T-helper 17 cell (primary cell): ENCODE data around the gene DNAJC5G. TPM values are rescaled to one million over a fixed set of nuclear protein-coding genes. Genes with fewer than 3 reads are reported as not detected.

ENCODE experiments used
- ATAC-seq: fragments of 150-1000 bp; cut with Tn5 transposase; 2 replicates; pipeline ENCODE4 v1.10.0; 2021; ENCODE audit warnings: mild to moderate bottlenecking, moderate library complexity
- DNase-seq, 3 donors: peaks; one replicate each; pipeline versions ENCODE4 v3.0.0 to v3.0.0-alpha.2; 2020 to 2021
- H3K9me3 ChIP-seq: one replicate; pipeline ENCODE4 v1.7.0; 2013; ENCODE audit warnings: low read length, mild to moderate bottlenecking; ENCODE audit not compliant: control insufficient read depth, poor library complexity, severe bottlenecking
- H3K27ac Mint-ChIP-seq: one replicate; pipeline ENCODE4 v1.8.0; 2022; ENCODE audit warnings: mild to moderate bottlenecking, moderate library complexity, mixed read lengths
- H3K27me3 Mint-ChIP-seq: one replicate; pipeline ENCODE4 v1.8.0; 2022; ENCODE audit warnings: mixed read lengths
- H3K36me3 Mint-ChIP-seq: one replicate; pipeline ENCODE4 v1.8.0; 2022; ENCODE audit warnings: low read depth, mixed read lengths
- H3K4me1 Mint-ChIP-seq: one replicate; pipeline ENCODE4 v1.8.0; 2022; ENCODE audit warnings: mild to moderate bottlenecking, mixed read lengths
- H3K4me3 Mint-ChIP-seq: one replicate; pipeline ENCODE4 v1.8.0; 2022; ENCODE audit warnings: mild to moderate bottlenecking, moderate library complexity, mixed read lengths
- total RNA-seq, 4 donors: library from RNA in 2 of 4; stranded (reverse) in 2 of 4; gene quantifications; one replicate each; pipeline ENCODE4 v1.2.3 and lab custom pipeline; 2022 to 2026

Gene DNAJC5G
- total RNA-seq, 2 donors from 2014 or later = not detected

GRCh38 chr2:27243391-27244130 lies 31.7 kb upstream of the DNAJC5G start:
- H3K27ac Mint-ChIP-seq = peak overlapping the region; percentile 41
- no peaks in the 10 kb centered on the region for H3K36me3 Mint-ChIP-seq
- H3K27me3 Mint-ChIP-seq = peaks cover 8% of the 10 kb centered on the region
- no peak for DNase-seq
- no peaks in the 10 kb centered on the region for H3K9me3 ChIP-seq
- ATAC-seq = no peak
- H3K4me1 Mint-ChIP-seq = peaks cover under 1% of the 10 kb centered on the region
- H3K4me3 Mint-ChIP-seq = no peak overlapping the region

DNA sequence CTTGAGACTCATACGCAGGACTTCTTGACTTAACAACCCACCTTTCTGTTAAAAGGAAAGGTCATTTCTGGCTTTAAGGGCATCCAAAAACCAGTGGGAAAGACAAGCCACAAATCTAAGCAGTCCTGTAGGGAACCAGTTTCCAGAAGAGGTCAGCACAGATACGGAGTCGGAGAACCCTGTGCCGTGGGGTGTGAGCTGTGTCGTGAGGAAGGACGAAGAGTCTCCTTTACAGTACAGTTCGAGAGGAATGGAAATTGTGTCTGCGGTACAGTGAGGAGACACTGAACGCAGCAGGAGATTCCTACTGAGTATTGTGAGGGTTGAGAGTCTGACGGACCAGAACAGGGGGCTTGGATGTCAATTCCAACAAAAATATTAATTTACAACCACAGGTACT lies 30.1 kb upstream of the DNAJC5G start:
- DNase-seq (no peak), ATAC-seq (no peak)
- H3K4me1 Mint-ChIP-seq = no peaks in the 10 kb centered on the region
- peaks cover 13% of the 10 kb centered on the region for H3K27me3 Mint-ChIP-seq
- H3K36me3 Mint-ChIP-seq = no peaks in the 10 kb centered on the region
- H3K27ac Mint-ChIP-seq = no peak overlapping the region
- no peak overlapping the region for H3K4me3 Mint-ChIP-seq
- no peaks in the 10 kb centered on the region for H3K9me3 ChIP-seq

GRCh38 chr2:27245626-27246025 lies 29.6 kb upstream of the DNAJC5G start:
- H3K4me3 Mint-ChIP-seq = no peak overlapping the region
- peaks cover 13% of the 10 kb centered on the region for H3K27me3 Mint-ChIP-seq
- H3K27ac Mint-ChIP-seq = no peak overlapping the region
- no peaks in the 10 kb centered on the region for H3K36me3 Mint-ChIP-seq
- H3K9me3 ChIP-seq = no peaks in the 10 kb centered on the region
- DNase-seq (no peak), ATAC-seq (no peak)
- no peaks in the 10 kb centered on the region for H3K4me1 Mint-ChIP-seq

GRCh38 chr2:27247893-27248292 lies 27.3 kb upstream of the DNAJC5G start:
- no peak for DNase-seq
- Mint-ChIP-seq H3K4me3 (no peak overlapping the region), H3K4me1 (peaks cover 3% of the 10 kb centered on the region), H3K27me3 (peaks cover 27% of the 10 kb centered on the region), H3K36me3 (peaks cover 2% of the 10 kb centered on the region), H3K27ac (peak overlapping the region; percentile 24)
- no peak for ATAC-seq
- no peaks in the 10 kb centered on the region for H3K9me3 ChIP-seq

- peaks cover 3% of the 10 kb centered on the region for H3K4me1 Mint-ChIP-seq
- H3K36me3 Mint-ChIP-seq = peaks cover 2% of the 10 kb centered on the region
- no peak overlapping the region for H3K27ac Mint-ChIP-seq
- ATAC-seq (no peak), DNase-seq (no peak)
- no peaks in the 10 kb centered on the region for H3K9me3 ChIP-seq
- H3K27me3 Mint-ChIP-seq = peaks cover 29% of the 10 kb centered on the region
- no peak overlapping the region for H3K4me3 Mint-ChIP-seq
Measured at GRCh38 chr2:27249159-27249890, 25.9 kb upstream of the DNAJC5G start.

DNA sequence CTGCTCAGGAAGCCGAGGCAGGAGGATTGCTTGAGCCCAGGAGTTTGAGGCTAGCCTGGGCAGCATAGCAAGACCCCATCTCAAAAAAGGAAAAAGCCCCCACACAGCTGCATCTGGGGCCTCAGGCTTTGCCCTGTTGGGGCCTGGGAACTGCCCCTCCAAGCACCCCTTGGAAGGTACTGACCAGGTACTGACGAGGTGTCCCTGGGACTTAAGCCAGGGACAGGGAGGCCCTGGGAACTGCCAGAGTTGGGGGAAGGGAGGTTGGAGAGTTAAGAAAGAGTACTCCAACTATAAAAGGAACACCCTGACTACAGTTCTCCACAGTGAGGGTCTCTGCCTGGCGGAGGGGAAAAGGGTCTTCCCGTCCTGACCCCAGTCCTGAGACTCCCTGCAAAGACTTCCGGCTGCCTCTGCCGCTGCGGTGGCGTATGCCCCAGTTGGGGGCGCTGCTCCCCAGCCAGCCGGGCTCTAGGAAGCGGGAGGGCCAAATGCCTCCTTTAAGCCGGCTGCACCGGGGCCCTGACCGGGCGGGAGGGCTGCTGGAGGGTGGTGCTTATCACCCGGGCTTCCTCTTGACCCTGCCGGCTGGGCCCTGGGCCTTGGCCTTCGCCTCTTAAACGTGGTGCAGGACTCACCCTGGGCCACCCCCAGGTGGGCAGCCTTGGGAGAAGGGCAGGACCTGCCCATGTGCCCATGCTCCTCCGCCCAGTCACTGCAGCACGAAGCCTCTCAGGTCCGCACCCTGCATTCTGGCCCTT lies 25.2 kb upstream of the DNAJC5G start:
- Mint-ChIP-seq H3K27ac (no peak overlapping the region), H3K27me3 (peaks cover 36% of the 10 kb centered on the region), H3K36me3 (peaks cover 2% of the 10 kb centered on the region), H3K4me1 (peaks cover 3% of the 10 kb centered on the region), H3K4me3 (no peak overlapping the region)
- ATAC-seq (peak; percentile 73), DNase-seq (peak in 1 of 3 donors; percentile 33)
- no peaks in the 10 kb centered on the region for H3K9me3 ChIP-seq

GRCh38 chr2:27250652-27251379 lies 24.4 kb upstream of the DNAJC5G start:
- Mint-ChIP-seq H3K36me3 (peaks cover 2% of the 10 kb centered on the region), H3K4me1 (peaks cover 4% of the 10 kb centered on the region), H3K27me3 (peaks cover 44% of the 10 kb centered on the region), H3K4me3 (no peak overlapping the region), H3K27ac (no peak overlapping the region)
- H3K9me3 ChIP-seq = no peaks in the 10 kb centered on the region
- ATAC-seq (no peak), DNase-seq (no peak)

- Mint-ChIP-seq H3K4me1 (peaks cover 4% of the 10 kb centered on the region), H3K4me3 (no peak overlapping the region), H3K27ac (no peak overlapping the region), H3K27me3 (peaks cover 53% of the 10 kb centered on the region), H3K36me3 (peaks cover 2% of the 10 kb centered on the region)
- no peak for ATAC-seq
- no peak for DNase-seq
- no peaks in the 10 kb centered on the region for H3K9me3 ChIP-seq
Measured at GRCh38 chr2:27251766-27252165, 23.5 kb upstream of the DNAJC5G start.

- H3K27me3 Mint-ChIP-seq = peaks cover 70% of the 10 kb centered on the region
Measured at GRCh38 chr2:27255187-27255586, 20.0 kb upstream of the DNAJC5G start.

GRCh38 chr2:27255660-27256059 lies 19.6 kb upstream of the DNAJC5G start:
- DNase-seq = no peak
- no peak for ATAC-seq
- H3K4me1 Mint-ChIP-seq = peaks cover 5% of the 10 kb centered on the region
- no peak overlapping the region for H3K4me3 Mint-ChIP-seq
- H3K9me3 ChIP-seq = no peaks in the 10 kb centered on the region
- H3K27ac Mint-ChIP-seq = no peak overlapping the region
- H3K27me3 Mint-ChIP-seq = peaks cover 74% of the 10 kb centered on the region
- H3K36me3 Mint-ChIP-seq = peaks cover 11% of the 10 kb centered on the region

More at GRCh38 chr2:27255187-27255586, 20.0 kb upstream of the DNAJC5G start:
- H3K27ac Mint-ChIP-seq = no peak overlapping the region
- H3K4me3 Mint-ChIP-seq = no peak overlapping the region
- H3K4me1 Mint-ChIP-seq = peaks cover 4% of the 10 kb centered on the region
- H3K9me3 ChIP-seq = no peaks in the 10 kb centered on the region
- DNase-seq (no peak), ATAC-seq (no peak)
- H3K36me3 Mint-ChIP-seq = peaks cover 10% of the 10 kb centered on the region

- no peak overlapping the region for H3K4me3 Mint-ChIP-seq
- no peaks in the 10 kb centered on the region for H3K9me3 ChIP-seq
- peaks cover 18% of the 10 kb centered on the region for H3K36me3 Mint-ChIP-seq
- DNase-seq (no peak), ATAC-seq (no peak)
- peaks cover 75% of the 10 kb centered on the region for H3K27me3 Mint-ChIP-seq
- peaks cover 14% of the 10 kb centered on the region for H3K4me1 Mint-ChIP-seq
- no peak overlapping the region for H3K27ac Mint-ChIP-seq
Measured at GRCh38 chr2:27256855-27257454, 18.3 kb upstream of the DNAJC5G start.

GRCh38 chr2:27258051-27258450 lies 17.2 kb upstream of the DNAJC5G start:
- H3K9me3 ChIP-seq = no peaks in the 10 kb centered on the region
- Mint-ChIP-seq H3K4me1 (peaks cover 16% of the 10 kb centered on the region), H3K27me3 (peaks cover 75% of the 10 kb centered on the region), H3K4me3 (no peak overlapping the region), H3K27ac (no peak overlapping the region), H3K36me3 (peaks cover 18% of the 10 kb centered on the region)
- DNase-seq = no peak
- no peak for ATAC-seq
